GM18870 (cell line): ENCODE measurements around the gene KIF17.

Experiments
- ATAC-seq: cut with Tn5 transposase; IDR thresholded peaks from one replicate; pipeline ENCODE4 v1.9.1; 2021; ENCODE audit warnings: moderate library complexity; ENCODE audit not compliant: unreplicated experiment

The KIF17 gene

DNA sequence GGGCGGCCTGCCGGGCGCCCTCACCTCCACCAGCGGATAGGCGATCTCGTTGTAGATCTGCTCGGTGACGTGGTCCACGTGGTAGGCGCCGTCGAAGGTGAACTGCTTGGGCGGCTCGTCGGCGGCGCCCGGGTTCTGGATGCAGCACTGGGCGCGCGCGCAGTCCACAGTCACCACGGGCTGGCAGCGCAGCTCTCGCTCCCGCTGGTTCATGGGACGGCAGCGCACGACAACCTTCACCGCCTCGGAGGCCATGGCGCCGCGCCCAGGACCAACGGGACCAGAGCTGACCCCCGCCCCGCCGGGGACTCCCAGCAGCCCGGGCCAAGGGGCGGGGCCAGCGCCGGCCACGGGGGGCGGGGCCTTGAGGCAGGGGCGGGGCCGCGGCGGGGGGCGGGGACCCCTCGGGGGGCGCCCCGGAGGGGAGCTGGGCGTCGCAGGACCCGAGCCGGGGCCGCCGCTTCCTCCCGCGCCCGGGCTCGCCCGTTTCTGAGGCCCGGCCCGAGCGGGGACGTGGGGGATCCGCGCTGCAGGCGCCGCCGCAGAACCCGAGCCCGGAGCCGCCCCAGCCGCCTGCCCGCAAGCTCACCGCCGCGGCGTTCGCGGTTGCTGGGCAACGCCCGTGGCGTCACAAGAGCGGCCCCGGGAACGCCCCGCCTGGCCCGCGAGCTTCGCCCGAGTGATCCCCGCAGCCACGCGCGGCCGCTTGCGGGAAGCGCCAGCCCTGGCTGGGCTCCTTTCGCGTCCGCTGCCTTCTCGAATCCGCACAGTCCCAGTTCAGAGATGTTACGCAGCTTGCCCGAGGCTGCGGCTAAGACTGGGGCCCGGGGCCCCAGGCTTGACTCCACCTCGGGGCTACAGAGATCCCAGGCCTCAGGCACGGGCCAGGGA, at the start of gene KIF17:
KIF17 (minus strand) TSS at position 556 of the 891 bp plus-strand sequence; CDS start at position 255, 301 bp downstream.
- ATAC-seq, result no peak

DNA sequence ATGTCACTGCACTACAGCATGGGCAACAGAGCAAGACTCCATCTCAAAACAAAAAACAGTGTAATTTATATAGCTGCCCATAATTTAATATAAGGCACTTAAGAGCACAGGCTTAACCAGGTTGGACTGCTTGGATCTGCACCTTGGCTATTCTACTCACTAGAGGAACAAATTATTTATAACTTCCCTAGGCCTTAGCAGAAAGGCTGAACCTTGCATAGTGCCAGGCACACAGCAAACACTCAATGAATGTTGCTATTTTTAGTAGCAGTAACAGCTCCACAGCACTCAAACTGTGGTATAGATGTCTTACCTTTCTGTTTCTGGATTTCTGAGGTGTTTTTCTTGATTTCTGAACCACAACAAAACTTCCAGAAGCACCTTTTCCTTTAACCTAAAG, 49.5 kb upstream of the KIF17 start:
- no peak for ATAC-seq

DNA sequence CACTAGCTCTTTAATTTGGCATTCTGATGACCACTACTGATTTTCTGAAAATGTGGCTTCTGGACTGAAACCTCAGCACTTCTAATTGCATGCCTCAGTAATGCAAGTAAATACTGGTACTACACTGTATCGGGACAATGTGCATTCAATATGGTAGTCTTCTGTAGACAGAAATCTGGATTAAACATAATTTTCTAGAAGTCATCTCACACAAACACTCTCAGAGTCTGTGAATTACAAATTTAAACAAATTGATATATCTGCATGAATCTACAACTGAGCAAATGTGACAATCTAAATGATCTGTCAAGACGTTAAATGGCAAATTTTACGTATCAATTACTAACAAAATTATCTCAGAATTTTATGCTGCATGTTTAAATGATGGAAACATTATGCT, 45.6 kb upstream of the KIF17 start:
- no peak for ATAC-seq

DNA sequence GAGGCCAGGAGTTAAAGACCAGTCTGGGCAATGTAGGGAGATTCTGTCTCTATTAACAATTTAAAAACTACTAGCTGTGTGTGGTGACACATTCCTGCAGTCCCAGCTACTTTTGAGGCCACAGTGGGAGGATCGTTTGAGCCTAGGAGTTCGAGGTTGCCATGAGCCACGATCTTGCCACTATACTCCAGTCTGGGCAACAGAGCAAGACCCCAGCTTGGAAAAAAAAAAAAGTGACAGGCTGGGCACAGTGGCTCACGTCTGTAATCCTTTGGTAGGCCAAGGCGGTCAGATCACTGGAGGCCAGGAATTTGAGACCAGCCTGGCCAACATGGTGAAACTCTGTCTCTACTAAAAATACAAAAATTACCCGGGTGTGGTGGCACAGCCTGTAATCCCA, 42.5 kb upstream of the KIF17 start:
- no peak for ATAC-seq

DNA sequence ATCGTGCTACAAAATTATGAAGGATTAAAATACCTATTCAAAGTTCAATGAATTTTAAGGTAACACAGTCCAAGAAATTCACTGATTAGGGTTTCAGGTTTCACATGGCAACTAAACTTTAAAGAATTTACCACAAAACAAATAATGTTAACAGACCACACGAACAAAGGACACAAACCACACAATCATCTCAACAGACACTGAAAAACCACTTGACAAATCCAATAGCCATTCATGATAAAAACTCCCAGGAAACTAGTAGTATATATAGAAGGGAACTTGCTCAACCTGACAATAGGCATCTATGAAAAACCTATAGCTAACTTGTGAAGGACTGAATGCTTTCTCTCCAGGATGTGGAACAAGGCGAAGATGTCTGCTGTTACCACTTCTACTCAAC, 35.8 kb upstream of the KIF17 start:
- ATAC-seq, result no peak

DNA sequence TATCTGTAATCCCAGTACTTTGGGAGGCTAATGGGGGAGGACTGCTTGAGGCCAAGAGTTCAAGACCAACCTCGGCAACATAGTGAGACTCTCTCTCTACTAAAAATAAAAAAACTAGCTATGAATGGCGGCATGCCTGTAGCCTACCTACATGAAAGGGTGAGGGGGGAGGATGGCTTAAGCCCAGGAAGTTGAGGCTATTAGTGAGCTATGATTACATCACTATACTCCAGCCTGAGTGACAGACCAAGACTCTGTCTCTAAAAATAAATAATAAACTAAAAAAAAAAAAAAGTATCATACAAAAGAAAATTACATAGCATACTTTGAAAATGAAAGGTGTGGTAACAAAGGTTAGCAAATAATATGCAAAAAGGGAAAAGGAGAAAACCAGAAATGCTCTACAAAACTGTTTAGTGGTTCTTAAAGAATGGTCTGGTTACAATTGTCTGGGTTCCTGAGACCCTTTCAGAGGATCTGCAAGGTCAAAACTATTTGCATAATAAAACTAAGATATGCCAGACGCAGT, 33.7 kb upstream of the KIF17 start:
- ATAC-seq, result no peak

DNA sequence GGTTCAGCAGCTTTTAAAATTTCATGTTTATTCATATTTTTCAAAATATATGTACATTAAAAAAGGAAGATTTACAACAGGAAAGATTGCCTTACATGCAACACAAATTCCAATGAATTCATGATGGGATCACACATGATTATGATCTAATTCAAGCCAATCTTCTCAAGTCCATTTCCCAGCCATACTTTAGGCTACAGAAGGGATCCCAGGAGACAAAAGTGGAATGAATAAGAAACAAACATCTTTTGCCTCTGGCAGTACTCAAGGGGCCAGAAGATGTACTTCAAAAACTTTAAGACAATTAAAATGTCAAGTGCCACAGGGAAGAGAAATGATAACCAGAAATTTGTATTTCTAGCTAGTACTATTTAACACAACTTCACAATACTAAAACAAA, 24.9 kb upstream of the KIF17 start:
- no peak for ATAC-seq

DNA sequence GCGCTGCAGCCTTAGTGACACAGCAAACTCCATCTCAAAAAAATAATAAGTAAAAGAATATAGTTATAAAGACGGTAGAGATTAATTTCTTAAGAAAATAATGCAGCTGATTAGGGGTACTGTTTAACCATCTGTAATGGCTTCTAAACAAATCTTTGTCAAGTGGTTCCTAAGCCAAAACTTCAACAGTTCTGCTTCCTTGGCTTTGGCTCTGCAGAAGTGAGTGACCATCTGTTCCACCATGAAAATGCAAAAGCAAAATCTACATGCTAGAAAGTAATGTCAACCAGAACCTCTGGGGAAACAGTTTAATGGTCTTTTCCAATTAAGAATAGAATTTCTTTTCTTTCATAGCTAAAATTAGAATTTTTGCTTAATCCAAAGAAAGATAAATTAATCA, 23.0 kb upstream of the KIF17 start:
- no peak for ATAC-seq

DNA sequence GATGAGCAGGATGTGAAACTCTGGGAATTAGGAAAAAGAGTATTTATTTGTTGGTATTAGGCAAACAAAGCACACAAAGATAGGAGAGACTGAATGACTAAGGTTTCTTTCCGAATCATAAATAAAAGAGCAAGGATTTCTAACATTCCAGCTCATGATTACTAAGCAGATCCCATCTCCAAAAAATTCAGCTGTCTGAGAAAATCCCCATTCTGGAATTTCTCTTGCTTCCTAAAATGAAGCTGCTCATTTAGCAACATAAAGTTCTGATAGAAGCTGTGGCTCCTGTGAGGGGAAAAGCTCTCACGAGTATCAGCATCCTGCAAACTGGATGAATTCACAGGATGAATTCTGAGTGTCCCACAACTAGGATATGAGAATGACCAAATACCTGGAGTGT, 21.4 kb upstream of the KIF17 start:
- ATAC-seq, result no peak

DNA sequence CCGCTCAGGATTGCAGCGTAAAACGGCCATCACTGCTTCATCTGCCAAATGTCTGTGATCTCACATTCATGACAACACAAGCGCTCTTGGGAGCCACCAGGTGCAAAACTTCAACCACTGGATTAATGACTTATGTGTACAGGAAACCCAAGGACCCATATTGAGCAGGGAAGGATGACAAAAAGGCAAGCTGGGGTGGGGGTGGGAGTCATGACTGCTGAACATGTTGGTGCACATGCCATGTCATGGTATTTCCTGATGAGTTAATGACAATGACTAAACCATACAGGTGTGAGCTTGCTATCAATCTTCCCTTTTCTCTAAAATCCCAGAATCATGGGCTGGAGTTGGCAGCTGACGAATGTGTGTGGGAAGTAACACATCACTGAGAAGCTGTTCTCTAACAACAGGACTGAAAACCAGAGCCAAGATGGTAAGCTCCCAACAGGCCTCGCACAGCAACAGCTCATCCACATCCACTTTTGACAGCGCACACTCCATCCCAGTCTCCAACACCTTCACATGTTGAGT, 17.8 kb upstream of the KIF17 start:
- ATAC-seq, result no peak

DNA sequence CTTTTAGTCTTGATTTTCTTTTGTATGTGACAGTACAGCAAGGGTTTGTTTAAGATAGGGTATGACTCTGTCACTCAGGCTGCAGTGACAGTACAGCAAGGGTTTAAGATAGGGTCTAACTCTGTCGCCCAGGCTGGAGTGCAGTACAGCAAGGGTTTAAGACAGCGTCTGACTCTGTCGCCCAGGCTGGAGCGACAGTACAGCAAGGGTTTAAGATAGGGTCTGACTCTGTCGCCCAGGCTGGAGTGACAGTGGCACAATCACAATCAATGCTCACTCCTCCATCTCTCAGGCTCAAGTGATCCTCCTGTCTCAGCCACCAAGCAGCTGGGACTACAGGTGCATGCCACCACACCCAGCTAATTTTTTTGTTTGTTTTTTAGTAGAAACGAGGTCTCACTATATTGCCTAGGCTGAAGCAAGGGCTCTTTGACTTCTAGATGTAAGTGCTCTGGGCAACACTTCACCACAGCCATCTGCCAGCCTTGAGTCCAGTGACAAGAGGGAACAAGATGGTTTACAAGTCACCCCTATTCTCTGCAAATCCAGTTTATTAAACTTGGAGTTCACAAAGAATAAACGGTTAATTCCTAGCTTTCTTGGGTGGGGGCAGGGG, 15.7 kb upstream of the KIF17 start:
- ATAC-seq, result no peak

DNA sequence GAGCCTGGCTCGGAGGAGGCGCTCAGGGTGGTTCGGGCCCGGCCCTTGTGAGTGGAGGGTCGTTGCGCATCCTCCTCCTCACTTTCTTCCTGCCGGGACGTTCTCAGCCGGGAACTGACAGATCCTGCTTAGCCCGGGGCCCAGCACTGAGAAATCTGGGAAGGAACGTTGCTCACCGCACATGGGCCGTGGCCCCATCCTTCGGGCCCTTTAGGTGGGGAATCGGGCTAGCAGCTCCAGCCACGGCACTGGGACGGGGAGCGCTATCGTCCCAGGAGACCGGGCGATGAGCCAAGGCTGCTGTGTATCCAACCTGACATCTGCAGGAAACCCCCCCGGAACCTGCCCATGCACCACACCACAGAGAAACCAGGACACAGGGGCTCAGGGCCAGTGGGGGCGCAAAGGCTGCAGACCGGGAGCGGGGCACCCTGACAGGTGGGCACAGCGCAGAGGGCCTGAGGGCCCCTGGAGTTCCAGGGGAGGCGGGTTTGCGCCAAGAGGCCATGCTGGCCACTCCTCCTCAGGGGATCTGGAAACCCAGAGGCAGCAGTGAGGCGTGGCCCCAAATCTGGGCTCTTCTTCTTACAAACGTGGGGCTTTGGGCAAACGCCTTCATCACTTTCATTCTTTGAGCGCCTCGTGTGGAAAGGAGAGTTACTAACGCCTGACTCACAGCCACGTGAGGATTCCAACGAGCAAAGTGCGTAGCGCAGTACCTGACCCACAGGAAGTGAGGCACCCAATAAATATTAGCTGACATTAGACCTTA, 15.0 kb upstream of the KIF17 start, which contains the start of gene SH2D5:
SH2D5 (minus strand) TSS at position 116 of the 772 bp plus-strand sequence. CDS start 4,659 bp downstream, outside the sequence.
- ATAC-seq, result no peak

DNA sequence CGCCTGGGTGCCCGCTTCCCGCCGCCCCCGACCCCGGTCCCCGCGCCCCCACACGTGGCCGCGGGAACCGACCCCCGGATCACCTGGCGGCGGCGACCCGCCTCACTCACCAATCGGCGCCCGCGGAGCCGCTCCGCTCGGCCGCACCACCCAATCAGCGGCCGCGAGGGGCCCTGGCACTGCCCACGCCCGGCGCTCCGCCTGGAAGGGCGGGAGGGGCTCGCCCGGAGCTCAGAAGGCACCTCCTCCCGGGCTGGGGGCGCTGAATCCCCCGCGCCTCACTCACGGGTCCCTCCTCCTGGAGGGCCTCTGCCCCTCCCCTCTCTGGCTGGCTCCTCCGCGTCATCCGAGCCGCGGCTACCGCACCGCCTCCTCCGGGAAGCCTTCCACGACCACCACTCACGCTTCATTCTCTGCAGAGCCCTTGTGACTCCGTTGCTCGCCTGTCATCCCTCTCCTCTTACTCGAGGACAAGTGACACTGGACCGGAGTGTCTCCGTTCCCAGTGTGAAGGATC, 14.3 kb upstream of the KIF17 start:
- no peak for ATAC-seq

DNA sequence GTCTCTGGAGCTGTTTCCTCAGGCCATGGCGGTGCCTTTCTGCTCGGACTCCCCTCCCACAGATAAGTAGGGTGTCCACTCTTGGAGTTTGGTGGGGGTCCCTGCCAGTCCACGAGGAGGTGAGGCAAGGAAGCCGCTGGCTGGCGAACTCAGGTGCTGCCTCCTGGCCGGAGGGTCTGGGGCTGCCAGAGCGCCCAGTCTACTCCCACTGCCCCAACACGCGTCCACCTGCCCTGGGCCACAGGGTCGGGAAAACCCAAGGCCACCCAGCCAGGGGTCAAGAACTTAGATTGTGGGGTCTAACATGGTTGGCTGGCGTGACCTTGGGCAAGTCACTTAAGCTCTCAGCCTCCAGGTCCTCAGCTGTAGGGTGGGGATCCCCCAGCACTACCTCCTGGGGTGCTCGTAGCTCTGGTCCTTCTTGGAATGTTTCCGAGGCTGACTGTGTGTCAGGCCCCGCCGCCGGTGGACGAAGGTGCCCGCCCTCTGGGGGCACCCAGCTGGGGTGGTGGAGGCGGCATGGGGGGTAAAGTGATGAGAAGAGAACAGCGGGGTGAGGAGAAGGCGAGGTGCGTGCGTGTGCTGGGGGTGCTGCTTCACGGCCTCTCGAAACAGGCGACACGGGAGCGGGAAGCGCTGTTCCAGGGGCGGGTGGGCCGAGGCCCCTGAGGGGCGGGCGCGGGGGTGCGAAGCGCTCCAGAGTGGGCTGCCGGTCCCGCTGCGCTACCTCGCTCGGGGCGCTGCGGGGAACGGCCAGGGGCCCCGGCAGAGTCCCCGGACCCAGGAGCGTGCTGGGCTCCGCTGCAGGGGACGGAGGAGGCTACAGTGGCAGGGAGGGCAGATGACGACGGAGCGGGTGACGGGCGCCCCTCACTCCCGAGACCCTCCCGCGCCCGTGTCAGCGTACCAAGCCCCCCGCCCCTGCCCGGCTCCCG, 13.5 kb upstream of the KIF17 start:
- ATAC-seq, result no peak

DNA sequence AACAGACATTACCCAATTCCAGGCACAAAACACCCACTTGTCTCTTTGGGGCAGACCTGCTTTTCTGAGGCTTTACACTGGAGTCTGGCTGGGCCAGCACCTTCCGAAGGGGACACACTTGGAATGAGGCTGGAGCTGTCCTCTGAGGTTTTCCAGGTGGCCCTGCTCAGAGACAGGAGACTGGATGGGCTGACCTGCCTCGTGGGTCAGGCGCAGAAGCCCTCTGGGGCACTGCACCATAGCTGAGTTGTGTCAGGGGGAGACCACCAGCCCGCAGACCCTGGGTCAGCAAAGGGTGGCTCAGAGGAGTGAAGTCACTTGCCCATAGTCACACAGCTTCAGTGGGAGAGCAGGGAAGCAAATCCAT, 12.9 kb upstream of the KIF17 start:
- ATAC-seq, result no peak

DNA sequence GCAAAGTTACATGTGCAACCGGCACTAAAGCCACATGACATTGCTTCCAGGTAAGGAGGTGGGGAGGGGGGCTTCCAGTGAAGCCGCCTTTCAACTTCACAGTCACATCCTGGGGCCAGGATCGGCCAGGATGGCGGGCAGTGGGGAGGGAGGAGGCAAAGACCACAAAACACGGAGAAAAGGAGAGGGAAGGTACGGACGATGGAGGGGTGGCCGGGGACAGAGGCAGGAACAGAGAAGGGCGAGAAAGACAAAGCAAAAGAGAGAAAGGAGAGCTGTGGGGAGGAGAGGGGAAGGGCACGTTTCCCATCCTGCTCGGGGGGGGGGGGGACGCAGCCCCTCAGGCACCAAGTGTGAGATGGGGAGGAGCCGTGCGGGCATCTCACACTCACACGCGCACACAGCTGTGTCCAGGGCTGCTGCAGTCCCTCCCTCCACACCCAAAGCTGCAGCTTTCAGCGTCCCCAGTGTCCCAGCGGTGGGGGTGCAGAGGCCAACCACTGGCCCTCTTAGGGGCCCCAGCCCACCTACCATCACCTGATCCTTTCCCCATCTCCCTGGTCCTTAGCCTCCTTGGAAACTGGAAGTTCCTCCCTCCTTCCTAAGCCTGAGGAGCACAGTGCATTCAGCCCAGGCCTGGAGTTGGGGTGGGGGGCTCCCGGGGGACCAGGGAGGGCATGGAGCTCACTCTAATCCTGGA, 12.3 kb upstream of the KIF17 start:
- no peak for ATAC-seq

DNA sequence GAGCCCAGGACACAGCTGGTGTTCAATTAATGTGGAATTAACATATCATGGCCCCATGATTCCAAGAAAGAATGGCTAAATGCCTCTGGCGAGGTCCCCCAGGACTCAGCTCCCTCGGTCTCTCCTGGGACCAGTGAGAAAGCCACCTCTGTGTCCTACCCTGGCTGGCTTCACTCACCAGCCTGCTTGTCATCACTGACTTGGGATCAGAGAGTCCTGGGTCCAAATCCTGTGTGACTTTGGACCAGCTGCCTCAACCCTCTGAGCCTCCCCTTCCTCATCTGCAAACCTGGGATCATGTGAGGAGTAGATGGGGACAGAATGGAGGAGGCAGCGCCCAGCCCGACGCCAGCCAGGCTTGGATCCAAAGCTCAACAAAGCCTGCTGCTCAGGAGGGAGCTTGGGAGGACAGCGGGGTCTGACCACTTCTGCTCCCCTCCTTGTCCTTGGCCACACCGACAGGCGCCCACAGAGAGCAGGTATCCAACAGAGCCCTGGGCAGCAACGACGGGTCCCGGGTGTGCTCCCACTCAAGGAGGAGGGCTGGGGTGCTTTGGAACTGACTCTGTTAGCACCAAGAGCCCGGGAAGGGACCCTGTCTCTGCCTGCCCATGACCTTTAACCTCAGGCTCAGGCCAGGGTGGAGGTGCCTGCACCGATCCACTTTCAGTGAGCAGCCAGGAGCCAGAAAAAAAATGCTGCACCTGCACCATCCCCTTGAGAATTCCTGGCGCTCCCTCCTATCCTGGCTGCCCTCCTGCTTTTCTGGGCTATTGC, 11.5 kb upstream of the KIF17 start:
- ATAC-seq, result no peak

DNA sequence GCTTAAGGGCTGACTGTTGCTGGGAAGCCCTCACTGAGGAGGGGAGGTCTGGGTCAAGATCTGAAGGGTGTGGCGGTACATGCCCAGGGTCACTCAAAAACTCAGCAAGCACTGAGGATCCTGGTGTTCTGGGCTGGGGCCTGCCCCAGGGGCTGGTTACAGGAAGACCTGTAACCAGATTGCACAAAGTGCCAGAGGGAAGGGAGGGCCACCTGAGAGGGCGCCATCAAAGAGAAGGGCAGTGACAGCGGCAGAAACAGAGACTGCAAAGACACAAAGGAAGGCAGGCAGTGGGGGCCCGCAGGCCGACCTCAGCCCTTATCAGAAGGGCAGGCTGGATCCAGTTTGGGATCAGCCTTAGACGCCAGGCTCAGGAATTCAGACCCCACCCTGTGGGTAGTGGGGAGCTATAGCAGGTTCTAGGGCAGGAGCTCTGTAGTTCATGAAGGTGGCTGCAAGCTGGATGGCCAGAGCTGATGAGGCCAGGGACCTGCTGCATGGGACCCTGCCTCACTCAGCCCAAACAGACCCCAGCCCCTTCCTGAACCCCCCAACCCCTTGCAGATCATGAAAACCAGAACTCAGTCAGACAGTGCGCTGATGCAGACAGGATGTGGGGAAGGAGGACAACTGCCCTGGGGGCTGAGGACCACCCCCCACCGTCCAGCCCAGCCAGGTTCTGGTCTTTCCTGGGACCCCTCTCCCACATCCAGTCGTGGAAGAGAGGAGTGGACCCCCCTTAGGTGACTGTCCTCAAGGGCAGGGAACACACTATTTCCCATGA, 10.8 kb upstream of the KIF17 start:
- ATAC-seq, result no peak
